ENCODE results near the gene BMERB1.

BMERB1 gene

GRCh38 chr16:15485175-15485574 is 50.8 kb downstream of the BMERB1 start:
- H3K4me3 ChIP-seq (replicated peaks; ENCODE audit: low read depth, low read length), result no peak overlapping the region
- DNase-seq (ENCODE audit: low read depth), result no peak
- no peak for TF ChIP-seq CTCF (IDR thresholded peaks at IDR 0.05; ENCODE audit: low read length, missing control alignments)

GRCh38 chr16:15486661-15487060 is 52.3 kb downstream of the BMERB1 start:
- TF ChIP-seq CTCF (IDR thresholded peaks at IDR 0.05; ENCODE audit: low read length, missing control alignments), result no peak
- no peak overlapping the region for H3K4me3 ChIP-seq (replicated peaks; ENCODE audit: low read depth, low read length)
- no peak for DNase-seq (ENCODE audit: low read depth)

GRCh38 chr16:15487336-15488284 is 53.2 kb downstream of the BMERB1 start:
- no peak for TF ChIP-seq CTCF (IDR thresholded peaks at IDR 0.05; ENCODE audit: low read length, missing control alignments)
- no peak for DNase-seq (ENCODE audit: low read depth)
- no peak overlapping the region for H3K4me3 ChIP-seq (replicated peaks; ENCODE audit: low read depth, low read length)

GRCh38 chr16:15489016-15489415 is 54.6 kb downstream of the BMERB1 start:
- no peak overlapping the region for H3K4me3 ChIP-seq (replicated peaks; ENCODE audit: low read depth, low read length)
- TF ChIP-seq CTCF (IDR thresholded peaks at IDR 0.05; ENCODE audit: low read length, missing control alignments), result no peak
- DNase-seq (ENCODE audit: low read depth), result no peak

GRCh38 chr16:15490123-15490711 is 55.8 kb downstream of the BMERB1 start:
- no peak for TF ChIP-seq CTCF (IDR thresholded peaks at IDR 0.05; ENCODE audit: low read length, missing control alignments)
- no peak for DNase-seq (ENCODE audit: low read depth)
- H3K4me3 ChIP-seq (replicated peaks; ENCODE audit: low read depth, low read length), result no peak overlapping the region

GRCh38 chr16:15491411-15491810 is 57.0 kb downstream of the BMERB1 start:
- no peak for DNase-seq (ENCODE audit: low read depth)
- no peak overlapping the region for H3K4me3 ChIP-seq (replicated peaks; ENCODE audit: low read depth, low read length)
- no peak for TF ChIP-seq CTCF (IDR thresholded peaks at IDR 0.05; ENCODE audit: low read length, missing control alignments)
